H9 (cell line): ENCODE data around the gene TMEM59. TPM values are rescaled to one million over a fixed set of nuclear protein-coding genes. Genes with fewer than 3 reads are reported as not detected.

Source experiments
- DNase-seq: peaks from one replicate; pipeline ENCODE4 v3.0.0-alpha.2; 2017
- H2AFZ ChIP-seq: one replicate; pipeline ENCODE4 v1.6.1; 2013; ENCODE audit warnings: mild to moderate bottlenecking, low read length, control low read depth, moderate library complexity
- H2AK5ac ChIP-seq: 2 replicates; pipeline ENCODE4 v1.6.1; 2013; ENCODE audit warnings: low read length, control low read depth, mixed read lengths; ENCODE audit not compliant: insufficient read length
- H2BK120ac ChIP-seq: one replicate; pipeline ENCODE4 v1.6.1; 2013; ENCODE audit warnings: low read depth, mild to moderate bottlenecking, low read length, control low read depth, inconsistent platforms; ENCODE audit not compliant: poor library complexity, severe bottlenecking
- H2BK12ac ChIP-seq: 2 replicates; pipeline ENCODE4 v1.6.1; 2013; ENCODE audit warnings: low read length, control low read depth, mixed read lengths, low read depth; ENCODE audit not compliant: insufficient read length
- H2BK15ac ChIP-seq: 2 replicates; pipeline ENCODE4 v1.6.1; 2013; ENCODE audit warnings: low read depth, low read length, control low read depth
- H2BK20ac ChIP-seq: one replicate; pipeline ENCODE4 v1.6.1; 2013; ENCODE audit warnings: low read depth, mild to moderate bottlenecking, low read length, control low read depth, inconsistent platforms; ENCODE audit not compliant: poor library complexity, severe bottlenecking
- H2BK5ac ChIP-seq: 2 replicates; pipeline ENCODE4 v1.6.1; 2013; ENCODE audit warnings: low read length, control low read depth, mixed read lengths; ENCODE audit not compliant: insufficient read length
- H3K14ac ChIP-seq: 2 replicates; pipeline ENCODE4 v1.6.1; 2013; ENCODE audit warnings: low read length, control low read depth; ENCODE audit not compliant: insufficient read depth
- H3K18ac ChIP-seq: 2 replicates; pipeline ENCODE4 v1.6.1; 2013; ENCODE audit warnings: low read depth, mild to moderate bottlenecking, mixed read lengths, low read length, control low read depth; ENCODE audit not compliant: insufficient read length
- H3K23ac ChIP-seq: 2 replicates; pipeline ENCODE4 v1.6.1; 2013; ENCODE audit warnings: low read length, control low read depth, mixed read lengths, low read depth; ENCODE audit not compliant: insufficient read length
- H3K23me2 ChIP-seq: 2 replicates; pipeline ENCODE4 v1.6.1; 2013; ENCODE audit warnings: low read depth, mild to moderate bottlenecking, mixed read lengths, low read length, control low read depth; ENCODE audit not compliant: insufficient read length, poor library complexity, severe bottlenecking
- H3K27ac ChIP-seq: 2 replicates; pipeline ENCODE4 v1.5.1; 2013; ENCODE audit warnings: low read length, control low read depth, mixed read lengths, low read depth; ENCODE audit not compliant: insufficient read length
- H3K27me3 ChIP-seq: 2 replicates; pipeline ENCODE4 v1.6.1; 2013; ENCODE audit warnings: low read length, control low read depth, inconsistent platforms; ENCODE audit not compliant: insufficient read depth
- H3K4ac ChIP-seq: 2 replicates; pipeline ENCODE4 v1.6.1; 2013; ENCODE audit warnings: low read depth, mild to moderate bottlenecking, control low read depth, inconsistent platforms, low read length, moderate library complexity
- H3K4me1 ChIP-seq: 2 replicates; pipeline ENCODE4 v1.6.1; 2013; ENCODE audit warnings: low read length, control low read depth, inconsistent platforms; ENCODE audit not compliant: insufficient read depth
- H3K4me2 ChIP-seq: 2 replicates; pipeline ENCODE4 v1.6.1; 2013; ENCODE audit warnings: low read length, control low read depth, mixed read lengths; ENCODE audit not compliant: insufficient read length, insufficient read depth
- H3K56ac ChIP-seq: 2 replicates; pipeline ENCODE4 v1.6.1; 2013; ENCODE audit warnings: low read depth, mild to moderate bottlenecking, mixed read lengths, low read length, control low read depth; ENCODE audit not compliant: insufficient read length
- H3K79me1 ChIP-seq: 2 replicates; pipeline ENCODE4 v1.6.1; 2013; ENCODE audit warnings: low read depth, mild to moderate bottlenecking, moderate library complexity, low read length, control low read depth, inconsistent platforms; ENCODE audit not compliant: insufficient read depth, poor library complexity, severe bottlenecking
- H3K79me2 ChIP-seq: 2 replicates; pipeline ENCODE4 v1.6.1; 2013; ENCODE audit warnings: low read length, control low read depth, inconsistent platforms; ENCODE audit not compliant: insufficient read depth
- H3K9ac ChIP-seq: 2 replicates; pipeline ENCODE4 v1.6.1; 2013; ENCODE audit warnings: low read length, control low read depth, mixed read lengths; ENCODE audit not compliant: insufficient read length; ENCODE audit errors: extremely low read depth
- H3K9me3 ChIP-seq: one replicate; pipeline ENCODE4 v1.6.1; 2013; ENCODE audit warnings: low read depth, low read length, inconsistent platforms; ENCODE audit not compliant: control insufficient read depth
- H3T11ph ChIP-seq: one replicate; pipeline ENCODE4 v1.6.1; 2013; ENCODE audit warnings: mild to moderate bottlenecking, low read length, control low read depth, inconsistent platforms
- H4K20me1 ChIP-seq: one replicate; pipeline ENCODE4 v1.6.1; 2013; ENCODE audit not compliant: control insufficient read depth, insufficient read length, insufficient read depth
- H4K5ac ChIP-seq: 2 replicates; pipeline ENCODE4 v1.6.1; 2013; ENCODE audit warnings: low read depth, mild to moderate bottlenecking, mixed read lengths, low read length, control low read depth; ENCODE audit not compliant: insufficient read length
- H4K8ac ChIP-seq: replicated peaks from 2 replicates; pipeline ENCODE4 v1.6.1; 2013; ENCODE audit warnings: low read length, control low read depth, mixed read lengths, low read depth; ENCODE audit not compliant: insufficient read length
- H4K91ac ChIP-seq: 2 replicates; pipeline ENCODE4 v1.6.1; 2013; ENCODE audit warnings: low read depth, mild to moderate bottlenecking, moderate library complexity, mixed read lengths, low read length, control low read depth; ENCODE audit not compliant: insufficient read length
- H3K27ac Mint-ChIP-seq, 3 experiments: 2 replicates in 2 of 3; 3 replicates in 1 of 3; pipeline ENCODE4 v1.8.0; 2020 to 2021; ENCODE audit warnings: mixed read lengths in 3 of 3, mild to moderate bottlenecking in 1 of 3, moderate library complexity in 1 of 3
- H3K27me3 Mint-ChIP-seq: 2 replicates; pipeline ENCODE4 v1.8.0; 2021; ENCODE audit warnings: low read depth, mild to moderate bottlenecking, moderate library complexity, mixed read lengths
- H3K36me3 Mint-ChIP-seq, 3 experiments: 2 replicates in 2 of 3; 3 replicates in 1 of 3; pipeline ENCODE4 v1.8.0; 2020 to 2021; ENCODE audit warnings: low read depth in 3 of 3, mixed read lengths in 3 of 3; ENCODE audit not compliant: insufficient read depth in 1 of 3
- H3K4me1 Mint-ChIP-seq, 2 experiments: 2 replicates each; pipeline ENCODE4 v1.8.0; 2020; ENCODE audit warnings: mixed read lengths in 2 of 2
- H3K4me3 Mint-ChIP-seq, 2 experiments: 2 replicates in 1 of 2; 3 replicates in 1 of 2; pipeline ENCODE4 v1.8.0; 2020 to 2021; ENCODE audit warnings: mild to moderate bottlenecking in 2 of 2, mixed read lengths in 2 of 2, moderate library complexity in 1 of 2
- H3K9me3 Mint-ChIP-seq, 2 experiments: 2 replicates in 1 of 2; 3 replicates in 1 of 2; pipeline ENCODE4 v1.8.0; 2020; ENCODE audit warnings: mild to moderate bottlenecking in 2 of 2, mixed read lengths in 2 of 2, moderate library complexity in 1 of 2
- CTCF ChIP-seq: fragments of 200-600 bp; sonication (generic); conservative IDR thresholded peaks from 3 replicates; pipeline ENCODE4 v1.8.0; 2021; ENCODE audit warnings: antibody characterized with exemption, mild to moderate bottlenecking
- WGBS: extraction: QIAGEN DNeasy Blood & Tissue Kit; methylation state at CpG from one replicate; pipeline ENCODE4 v1.1.7; 2013; ENCODE audit warnings: missing lambda C conversion rate, low lambda C conversion rate, mixed read lengths; ENCODE audit not compliant: insufficient read length; ENCODE audit errors: extremely low coverage; 5-methylcytosine and 5-hydroxymethylcytosine counted together
- total RNA-seq: library from RNA; stranded (reverse); gene quantifications from 2 replicates; pipeline ENCODE4 v1.2.1, GENCODE V29; 2021

TMEM59 gene
- total RNA-seq, 1 experiment from 2014 or later = 111 TPM

GRCh38 chr1:53986458-53986857 is 66.5 kb downstream of the TMEM59 start:
- no peak overlapping the region for H4K91ac ChIP-seq
- Mint-ChIP-seq H3K36me3 (no peaks in the 10 kb centered on the region; a peak in 1 of 7 replicates), H3K4me1 (peaks cover 12 to 15% of the 10 kb centered on the region in 2 experiments), H3K4me3 (no peak overlapping the region), H3K9me3 (no peaks in the 10 kb centered on the region; a peak in 2 of 5 replicates), H3K27ac (no peak overlapping the region), H3K27me3 (peaks cover 4% of the 10 kb centered on the region; the same call in 1 of the 2 replicates)
- no peaks in the 10 kb centered on the region for H3K79me2 ChIP-seq
- no peak for TF ChIP-seq CTCF
- H2AFZ ChIP-seq = no peak overlapping the region
- no peak overlapping the region for H2BK15ac ChIP-seq
- peaks cover 8% of the 10 kb centered on the region for H3K23me2 ChIP-seq
- H3K9ac ChIP-seq = no peak overlapping the region
- no peak overlapping the region for H3K23ac ChIP-seq
- H3K27me3 ChIP-seq = no peaks in the 10 kb centered on the region
- no peak overlapping the region for H3K4ac ChIP-seq
- no peak overlapping the region for H4K5ac ChIP-seq
- H3K4me2 ChIP-seq = no peak overlapping the region
- no peak overlapping the region for H3K27ac ChIP-seq
- no peaks in the 10 kb centered on the region for H3K9me3 ChIP-seq
- H2BK120ac ChIP-seq = no peak overlapping the region
- no peak overlapping the region for H3K14ac ChIP-seq
- no peak overlapping the region for H2BK5ac ChIP-seq
- no peaks in the 10 kb centered on the region for H4K20me1 ChIP-seq
- WGBS = no CpG with 5 or more reads among the region's 3 CpGs
- no peaks in the 10 kb centered on the region; the same call in 1 of the 2 replicates for H3K4me1 ChIP-seq
- DNase-seq = no peak
- no peak overlapping the region for H4K8ac ChIP-seq
- no peak overlapping the region for H2AK5ac ChIP-seq
- no peak overlapping the region for H2BK12ac ChIP-seq
- H2BK20ac ChIP-seq = no peak overlapping the region
- no peak overlapping the region for H3T11ph ChIP-seq
- H3K79me1 ChIP-seq = no peaks in the 10 kb centered on the region
- H3K18ac ChIP-seq = no peak overlapping the region
- no peak overlapping the region for H3K56ac ChIP-seq
